ENCODE measurements around the gene ZNF365.
"Not testable (repeated sequence)": the region's sequence is repeated elsewhere in the genome, so short reads cannot be mapped to it uniquely, and the experiment has no call there.

ZNF365 gene

GRCh38 chr10:62373995-62374861, at the start of gene ZNF365:
TSS of gene ZNF365 (plus strand) at chr10:62374369. CDS start at chr10:62376194, 1,825 bp downstream.
- DNase-seq, result no peak

GRCh38 chr10:62326176-62326575, 48.0 kb upstream of the ZNF365 start:
- no peak for DNase-seq

GRCh38 chr10:62327885-62328284, 46.3 kb upstream of the ZNF365 start:
- DNase-seq, result no peak

DNA sequence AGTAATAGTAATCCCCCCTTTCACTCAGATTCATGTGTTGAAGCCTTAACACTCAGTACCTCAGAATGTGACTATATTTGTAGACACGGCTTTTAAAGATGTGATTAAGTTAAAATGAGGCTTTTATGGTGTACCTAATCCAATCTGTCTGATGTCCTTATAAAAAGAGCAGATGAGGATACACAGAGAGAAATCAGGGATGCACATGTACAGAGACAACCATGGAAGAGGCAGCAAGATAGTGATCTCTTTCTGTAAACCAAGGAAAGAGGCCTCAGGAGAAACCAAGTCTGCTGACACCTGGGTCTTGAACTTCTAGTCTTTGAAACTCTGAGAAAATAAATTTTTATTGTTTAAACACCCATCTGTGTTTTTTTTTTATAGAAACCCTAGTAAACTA, 44.0 kb upstream of the ZNF365 start:
- DNase-seq, result no peak

- DNase-seq, result no peak
Observed at GRCh38 chr10:62332406-62332805, 41.8 kb upstream of the ZNF365 start.

GRCh38 chr10:62333135-62333889, 40.9 kb upstream of the ZNF365 start:
- no peak for DNase-seq

DNA sequence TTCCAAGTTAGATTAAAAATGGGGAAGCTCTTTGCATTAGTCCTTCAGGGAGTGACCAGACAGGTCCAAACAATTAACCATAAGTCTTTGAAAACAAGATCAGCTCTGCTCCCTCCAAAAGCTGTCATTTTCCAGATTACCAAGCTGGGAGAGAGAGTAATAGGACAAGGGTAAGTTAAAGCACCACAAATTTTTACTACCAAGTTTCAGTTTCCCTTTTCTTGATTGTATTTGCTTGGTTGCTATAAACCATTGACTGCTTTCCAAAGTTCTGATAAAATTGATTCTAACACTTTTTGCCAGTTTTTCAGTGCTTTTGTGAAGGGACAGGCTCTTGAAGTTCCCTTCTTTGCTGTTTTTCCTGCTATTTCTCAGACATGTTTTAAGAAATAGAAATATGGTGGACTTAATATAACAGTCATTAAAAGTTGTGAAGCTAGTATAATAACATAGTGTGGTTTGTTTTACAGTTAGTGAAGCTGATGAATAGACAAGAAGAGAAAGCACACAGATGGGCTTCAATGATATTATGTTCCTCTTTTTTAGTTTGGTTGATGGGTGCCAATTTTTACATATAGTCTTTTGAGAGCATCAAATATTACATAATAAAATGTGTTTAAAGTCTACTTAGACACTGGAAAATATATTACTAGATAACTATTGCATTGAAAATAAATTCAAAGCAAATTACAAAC, 40.0 kb upstream of the ZNF365 start:
- DNase-seq, result no peak

GRCh38 chr10:62335326-62335725, 38.8 kb upstream of the ZNF365 start:
- no peak for DNase-seq

DNA sequence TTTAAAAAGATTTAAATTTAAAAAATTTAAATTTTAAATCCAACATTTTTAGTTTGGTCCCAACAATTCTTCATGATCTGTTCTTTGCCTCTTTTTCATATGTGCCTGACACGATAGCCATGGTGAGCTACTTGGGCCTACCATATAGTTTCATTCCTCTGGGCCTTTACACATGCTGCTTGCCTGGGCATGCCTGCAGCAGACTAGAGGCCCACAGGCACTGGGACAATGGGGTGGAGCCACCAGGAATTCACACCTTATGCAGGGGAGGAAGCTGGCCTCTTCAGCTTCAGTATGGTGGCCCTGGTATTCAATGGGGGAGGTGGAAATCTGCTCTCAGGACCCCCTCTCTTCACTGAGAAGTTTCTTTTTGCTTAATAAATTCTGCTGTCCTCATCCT, 37.8 kb upstream of the ZNF365 start:
- DNase-seq, result no peak

GRCh38 chr10:62341419-62341818, 32.8 kb upstream of the ZNF365 start:
- DNase-seq, result no peak

DNA sequence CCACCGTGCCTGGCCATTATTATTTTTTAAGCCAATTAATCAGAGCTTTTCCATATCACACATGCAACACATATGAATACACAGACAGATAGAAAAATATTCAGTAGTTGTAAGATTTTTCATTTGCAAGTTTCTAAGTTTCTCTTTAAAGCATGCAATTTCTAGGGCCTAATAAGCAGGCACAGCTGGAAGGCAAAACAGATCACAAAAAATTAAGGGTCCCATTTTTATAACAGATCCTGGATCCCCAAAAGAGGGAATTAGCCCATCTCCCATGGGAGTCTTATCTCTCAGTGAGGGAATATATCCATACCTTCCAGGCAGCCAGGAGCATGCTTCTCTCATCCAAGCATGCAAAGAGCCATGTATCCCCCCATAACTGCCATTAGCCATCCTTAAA, 31.2 kb upstream of the ZNF365 start:
- no peak for DNase-seq

GRCh38 chr10:62348029-62348428, 26.1 kb upstream of the ZNF365 start:
- DNase-seq, result no peak

DNA sequence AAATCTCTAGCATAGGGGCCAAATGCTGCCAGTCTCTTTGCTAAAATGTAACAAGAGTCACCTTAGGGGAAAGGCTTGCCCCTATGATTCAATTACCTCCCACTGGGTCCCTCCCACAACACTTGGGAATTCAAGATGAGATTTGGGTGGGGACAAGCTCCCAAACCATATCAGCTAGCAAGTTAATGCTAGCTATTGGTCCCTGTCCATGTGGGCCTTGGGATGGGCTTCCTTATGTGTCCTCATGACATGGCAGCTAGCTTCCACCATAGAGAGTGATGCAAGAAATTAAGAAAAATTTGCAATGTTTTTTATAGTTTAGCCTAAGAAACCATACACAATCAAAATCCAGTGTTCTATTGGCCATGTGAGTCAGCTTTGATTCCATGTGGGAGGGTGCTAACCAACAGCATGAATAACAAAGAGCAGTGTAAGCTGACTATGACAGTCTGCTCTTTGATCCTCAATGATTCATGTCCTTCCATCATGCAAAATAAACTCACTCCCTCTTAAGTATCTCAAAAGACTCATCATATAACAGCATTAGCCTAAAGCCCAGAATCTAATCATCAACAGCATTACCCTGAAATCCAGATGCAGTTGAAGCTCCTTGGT, 21.7 kb upstream of the ZNF365 start:
- no peak for DNase-seq

DNA sequence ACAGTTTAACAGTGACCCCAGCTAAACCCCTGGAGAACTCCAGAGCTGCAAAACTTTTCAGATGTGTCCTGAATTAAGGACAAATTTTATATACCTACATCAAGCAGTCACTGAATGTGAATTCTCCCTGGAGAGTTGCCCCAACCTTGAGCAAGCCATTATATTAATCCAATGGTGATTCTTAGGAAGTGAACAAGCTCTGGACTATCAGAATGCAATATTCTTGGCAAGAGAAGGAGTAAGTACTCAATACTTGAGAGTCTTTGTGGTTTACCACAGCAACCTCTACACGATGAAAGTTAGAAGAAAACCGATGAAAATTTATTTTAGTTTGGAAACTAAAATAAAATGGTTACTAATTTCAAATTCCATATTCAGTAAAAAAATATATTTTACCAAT, 19.3 kb upstream of the ZNF365 start:
- no peak for DNase-seq

DNA sequence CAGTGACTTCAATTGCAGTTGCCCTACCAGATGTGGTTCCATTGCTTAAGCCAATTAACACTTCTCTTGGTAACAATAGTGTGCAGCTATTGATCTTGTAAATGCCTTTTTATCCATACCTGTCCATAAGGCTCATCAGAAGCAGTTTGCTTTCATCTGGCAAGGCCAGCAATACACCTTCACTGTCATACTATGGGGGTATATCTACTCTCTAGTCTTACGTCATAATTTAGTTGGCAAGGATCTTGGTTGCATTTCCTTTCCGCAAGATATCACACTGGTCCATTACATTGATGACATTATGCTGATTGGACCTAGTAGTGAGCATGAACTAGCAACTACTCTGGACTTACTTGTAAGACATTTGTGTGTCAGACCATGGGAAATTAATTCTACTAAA, 17.7 kb upstream of the ZNF365 start:
- DNase-seq, result no peak

- not testable (repeated sequence) for DNase-seq
Observed at GRCh38 chr10:62358151-62358550, 16.0 kb upstream of the ZNF365 start.

DNA sequence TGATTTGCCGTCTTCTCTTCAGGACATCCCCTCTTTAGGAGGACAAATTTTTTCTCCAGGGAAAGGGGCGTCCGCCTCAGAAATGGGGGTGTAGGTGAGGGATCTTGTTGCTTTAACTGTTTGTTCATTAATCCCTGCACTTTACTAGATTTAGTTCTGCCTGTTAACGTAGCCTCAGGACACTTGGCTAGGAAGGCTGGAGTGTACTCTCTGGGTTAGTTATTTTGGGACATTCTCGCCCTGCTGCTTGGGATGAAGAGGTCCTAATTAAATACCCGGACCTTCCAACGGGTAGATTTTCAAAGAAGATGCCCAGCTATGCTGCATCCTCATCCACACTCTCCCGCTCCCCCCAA, 552 bp upstream of the ZNF365 start:
- no peak for DNase-seq

- DNase-seq, result no peak
Observed at GRCh38 chr10:62374862-62375710, 917 bp downstream of the ZNF365 start.

DNA sequence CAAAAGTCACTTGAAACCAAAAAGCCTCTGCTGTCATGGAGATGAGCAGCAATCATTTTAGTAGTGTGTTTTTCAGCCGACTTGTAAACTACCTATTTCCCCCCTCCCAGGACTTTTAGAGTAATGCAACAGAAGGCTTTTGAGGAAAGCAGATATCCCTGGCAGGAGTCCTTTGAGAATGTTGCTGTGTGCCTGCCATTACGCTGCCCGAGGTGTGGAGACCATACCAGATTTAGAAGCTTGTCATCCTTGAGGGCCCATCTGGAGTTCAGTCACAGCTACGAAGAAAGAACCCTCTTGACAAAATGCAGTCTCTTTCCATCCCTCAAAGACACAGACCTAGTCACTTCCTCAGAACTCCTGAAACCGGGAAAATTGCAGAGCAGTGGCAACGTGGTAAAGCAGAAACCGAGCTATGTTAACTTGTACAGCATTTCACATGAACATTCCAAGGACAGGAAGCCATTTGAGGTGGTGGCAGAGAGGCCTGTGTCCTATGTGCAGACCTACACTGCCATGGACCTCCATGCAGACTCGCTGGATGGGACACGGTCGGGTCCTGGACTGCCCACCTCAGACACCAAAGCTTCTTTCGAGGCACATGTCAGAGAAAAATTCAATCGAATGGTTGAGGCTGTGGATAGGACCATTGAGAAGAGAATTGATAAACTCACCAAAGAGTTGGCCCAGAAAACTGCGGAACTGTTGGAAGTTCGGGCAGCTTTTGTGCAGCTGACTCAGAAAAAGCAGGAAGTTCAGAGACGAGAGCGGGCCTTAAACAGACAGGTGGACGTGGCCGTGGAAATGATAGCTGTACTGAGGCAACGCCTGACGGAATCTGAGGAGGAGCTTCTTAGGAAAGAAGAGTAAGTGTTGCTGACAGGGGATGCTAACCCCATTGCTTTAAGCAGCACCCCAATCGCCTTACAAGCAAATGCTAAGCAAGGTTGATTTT, 2.2 kb downstream of the ZNF365 start:
- DNase-seq, result no peak

DNA sequence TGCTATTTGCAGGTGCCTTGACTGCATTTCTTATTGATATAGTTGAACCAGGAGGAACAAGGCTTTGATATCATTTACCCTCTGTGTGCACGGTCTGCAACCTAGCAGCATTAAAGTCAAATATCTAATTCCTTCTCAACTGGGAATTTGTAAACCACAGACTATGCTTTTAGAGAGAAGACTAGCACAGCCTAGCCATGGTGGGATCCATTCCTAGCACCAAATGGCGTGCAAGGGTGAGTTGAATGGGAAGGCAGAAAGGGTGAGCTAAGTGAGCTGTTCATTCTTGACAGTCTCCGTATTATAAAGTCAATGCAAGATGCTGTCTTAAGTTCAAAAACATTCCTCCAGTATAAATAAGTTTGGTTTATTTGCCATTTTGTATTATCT, 2.9 kb downstream of the ZNF365 start:
- DNase-seq, result no peak

- DNase-seq, result no peak
Observed at GRCh38 chr10:62377966-62378365, 3.8 kb downstream of the ZNF365 start.
